Ovary (tissue), 9 donors: ENCODE measurements around the gene OSBPL8. TPM values are rescaled to one million over a fixed set of nuclear protein-coding genes. Genes with fewer than 3 reads are reported as not detected.
"Not testable (repeated sequence)": the region's sequence is repeated elsewhere in the genome, so short reads cannot be mapped to it uniquely, and the experiment has no call there.

ENCODE experiments used
- DNase-seq, 5 donors: peaks; one replicate each; pipeline ENCODE4 v3.0.0-alpha.2; 2019 to 2020
- H3K27ac ChIP-seq, 2 donors: fragments of 200-600 bp; one replicate each; pipeline versions ENCODE4 v1.5.1 to v1.8.0; 2019 to 2022
- H3K27me3 ChIP-seq: fragments of 200-600 bp; one replicate; pipeline ENCODE4 v1.8.0; 2022
- H3K36me3 ChIP-seq: fragments of 200-600 bp; sonication (generic); one replicate; pipeline ENCODE4 v1.5.1; 2019
- H3K4me1 ChIP-seq: one replicate; pipeline ENCODE4 v1.8.1; 2013; ENCODE audit warnings: mild to moderate bottlenecking, moderate library complexity; ENCODE audit not compliant: insufficient read depth
- H3K4me3 ChIP-seq: fragments of 200-600 bp; sonication (generic); one replicate; pipeline ENCODE4 v1.5.1; 2017
- H3K9me3 ChIP-seq, 2 donors: fragments of 200-600 bp in 1 of 2; sonication (generic) in 1 of 2; one replicate each; pipeline versions ENCODE4 v1.5.1 to v1.8.1; 2013 to 2019; ENCODE audit warnings: mild to moderate bottlenecking in 1 of 2, moderate library complexity in 1 of 2
- CTCF ChIP-seq, 3 donors: fragments of 450-650 bp in 2 of 3; fragments of 200-600 bp in 1 of 3; IDR thresholded peaks; one replicate each; pipeline versions ENCODE4 v1.5.1 to v1.8.0; 2016 to 2022; ENCODE audit warnings: antibody characterized with exemption in 3 of 3, mild to moderate bottlenecking in 1 of 3
- EP300 ChIP-seq: sonication (generic); formaldehyde crosslinking; IDR thresholded peaks from one replicate; pipeline ENCODE4 v1.6.1; 2017; ENCODE audit warnings: antibody characterized with exemption
- POLR2A ChIP-seq: fragments of 450-650 bp; IDR thresholded peaks from one replicate; pipeline ENCODE4 v1.6.1; 2017; ENCODE audit warnings: antibody characterized with exemption, mild to moderate bottlenecking, moderate library complexity
- WGBS, 3 donors: extraction: QIAGEN DNeasy Blood & Tissue Kit in 1 of 3; methylation state at CpG; one replicate each; pipeline versions ENCODE4 v1.1.5 to v1.1.7; 2013 to 2017; 5-methylcytosine and 5-hydroxymethylcytosine counted together
- intact Hi-C, 4 donors: fragments of 100-400 bp; cut with DNase I; formaldehyde crosslinking; loops; one replicate each; pipeline versions ENCODE4 v1.11.0 to v1.15.1; 2022 to 2023
- polyA plus RNA-seq, 2 donors: library from polyadenylated mRNA; stranded (reverse); fragments of 200-250 nt in 1 of 2; fragments of 350-450 nt in 1 of 2; fragmentation: Illumina TruSeq in 1 of 2; extraction: RNeasy Lipid Tissue Mini Kit (QIAGEN cat#74804) in 1 of 2; gene quantifications; one replicate each; pipeline ENCODE4 v1.2.3, GENCODE V29; 2013 to 2014
- total RNA-seq, 7 donors: library from RNA; depleted of rRNA in 2 of 7; stranded (reverse); fragments of >200 nt in 2 of 7; fragmentation: NEBNext Ultra II Directional in 3 of 7; extraction: Animal tissue kit (Norgen Biotek cat#: 25700) in 3 of 7; gene quantifications; one replicate each; pipeline versions ENCODE4 v1.1.0 to v1.2.4, GENCODE V29; 2016 to 2023
- donor health status: DM: no; HTN: no; CAD: no; lungs with moderate emphysema.
- donor health status: DM: no; HTN: no; CAD: no.
- donor health status: Bipolar disorder and iron deficiency.
- donor health status: DM: yes; HTN: yes; CAD: no.
- donor health status: DM: no; HTN: no; CAD: no.
- donor health status: DM: yes; HTN: yes; CAD: no.

Gene OSBPL8
- total and polyA plus RNA-seq, 9 donors = 12.5 to 63.0 (median 56.9) TPM

GRCh38 chr12:76374386-76375020, 185.1 kb downstream of the OSBPL8 start:
- TF ChIP-seq CTCF (IDR thresholded peaks at IDR 0.05) = no peak
- TF ChIP-seq EP300 = no peak
- H3K27ac ChIP-seq = no peak overlapping the region
- H3K9me3 ChIP-seq = no peaks in the 10 kb centered on the region
- no peaks in the 10 kb centered on the region for H3K36me3 ChIP-seq
- 96 to 100% (median 98%) methylated on average over 1 of the region's 1 CpG for WGBS, 3 donors
- no peaks in the 10 kb centered on the region for H3K27me3 ChIP-seq
- no peak overlapping the region for H3K4me3 ChIP-seq
- intact Hi-C loops = no loop called here
- H3K4me1 ChIP-seq = no peaks in the 10 kb centered on the region
- no peak for DNase-seq

GRCh38 chr12:76368230-76368629, 191.3 kb downstream of the OSBPL8 start:
- H3K9me3 ChIP-seq = no peaks in the 10 kb centered on the region
- no peak overlapping the region for H3K27ac ChIP-seq
- no peak overlapping the region for H3K4me3 ChIP-seq
- no peaks in the 10 kb centered on the region for H3K27me3 ChIP-seq
- intact Hi-C loops = no loop called here
- 97 to 100% (median 98%) methylated on average over 1 of the region's 1 CpG for WGBS, 3 donors
- DNase-seq = no peak
- H3K4me1 ChIP-seq = no peaks in the 10 kb centered on the region
- peaks cover 3% of the 10 kb centered on the region for H3K36me3 ChIP-seq
- no peak for TF ChIP-seq EP300
- no peak for TF ChIP-seq POLR2A
- TF ChIP-seq CTCF (IDR thresholded peaks at IDR 0.05) = no peak

GRCh38 chr12:76366163-76366562, 193.4 kb downstream of the OSBPL8 start:
- WGBS, 3 donors = 97 to 100% (median 97%) methylated on average over 1 of the region's 1 CpG
- Histone ChIP-seq H3K27ac (no peak overlapping the region), H3K4me1 (no peaks in the 10 kb centered on the region), H3K36me3 (peaks cover 3% of the 10 kb centered on the region), H3K9me3 (no peaks in the 10 kb centered on the region), H3K27me3 (no peaks in the 10 kb centered on the region), H3K4me3 (no peak overlapping the region)
- no peak for DNase-seq
- intact Hi-C loops = no loop called here
- TF ChIP-seq POLR2A (no peak), EP300 (no peak)

- H3K4me3 ChIP-seq, intact Hi-C loops, DNase-seq, H3K4me1 ChIP-seq, H3K9me3 ChIP-seq, H3K27ac ChIP-seq, H3K36me3 ChIP-seq, H3K27me3 ChIP-seq: not testable (repeated sequence)
- WGBS, 3 donors = 91 to 97% (median 94%) methylated on average over 5 of the region's 5 CpGs
These were observed 195.4 kb downstream of the OSBPL8 start for GRCh38 chr12:76364131-76364530.

- intact Hi-C loops = no loop called here
- H3K36me3 ChIP-seq = no peaks in the 10 kb centered on the region
- WGBS, 3 donors = 96 to 98% (median 97%) methylated on average over 9 of the region's 9 CpGs
- DNase-seq = no peak
- TF ChIP-seq EP300 (no peak), POLR2A (no peak), CTCF (IDR thresholded peaks at IDR 0.05) (no peak)
- no peak overlapping the region for H3K27ac ChIP-seq
- no peaks in the 10 kb centered on the region for H3K4me1 ChIP-seq
- H3K9me3 ChIP-seq = no peaks in the 10 kb centered on the region
- no peak overlapping the region for H3K4me3 ChIP-seq
- H3K27me3 ChIP-seq = no peaks in the 10 kb centered on the region
These were observed 199.3 kb downstream of the OSBPL8 start for GRCh38 chr12:76360316-76360715.
